PC-3 (cell line): Measurements from ENCODE around the gene RBM10.

ENCODE experiments used
- CTCF ChIP-seq: fragments of 300-600 bp; sonication (generic); conservative IDR thresholded peaks from 2 replicates; pipeline ENCODE4 v1.5.1; 2017; ENCODE audit warnings: antibody characterized with exemption, low read depth, mild to moderate bottlenecking, low read length
- EZH2 ChIP-seq: fragments of 300-600 bp; sonication (generic); IDR thresholded peaks from one replicate; pipeline ENCODE4 v1.6.1; 2017; ENCODE audit warnings: antibody characterized with exemption, mild to moderate bottlenecking, low read length; ENCODE audit not compliant: unreplicated experiment
- EZH2phosphoT487 ChIP-seq: fragments of 300-600 bp; sonication (generic); IDR thresholded peaks from 2 replicates; pipeline ENCODE4 v1.6.1; 2018; ENCODE audit warnings: mild to moderate bottlenecking, antibody characterized with exemption, low read length, borderline replicate concordance

- TF ChIP-seq CTCF (no peak), EZH2 (no peak), EZH2phosphoT487 (no peak)
These were observed 53.7 kb downstream of the RBM10 start for GRCh38 chrX:47198687-47199080.
